Vagina (tissue), 2 donors: ENCODE measurements around the gene USP1. TPM values are rescaled to one million over a fixed set of nuclear protein-coding genes. Genes with fewer than 3 reads are reported as not detected.

Source experiments
- DNase-seq, 2 donors: peaks; one replicate each; pipeline ENCODE4 v3.0.0-alpha.2; 2017; ENCODE audit errors: extremely low spot score in 2 of 2
- H3K27ac ChIP-seq: fragments of 200-600 bp; sonication (generic); one replicate; pipeline ENCODE4 v1.5.1; 2019
- H3K27me3 ChIP-seq: fragments of 200-600 bp; sonication (generic); one replicate; pipeline ENCODE4 v1.5.1; 2019
- H3K36me3 ChIP-seq, 2 donors: fragments of 200-600 bp; sonication (generic); one replicate each; pipeline ENCODE4 v1.5.1; 2017 to 2019
- H3K4me1 ChIP-seq: fragments of 200-600 bp; sonication (generic); one replicate; pipeline ENCODE4 v1.5.1; 2019
- H3K4me3 ChIP-seq, 2 donors: fragments of 200-600 bp; sonication (generic); 1 replicate in 1 of 2; 2 replicates in 1 of 2; pipeline ENCODE4 v1.5.1; 2016 to 2019
- H3K9me3 ChIP-seq: fragments of 200-600 bp; sonication (generic); one replicate; pipeline ENCODE4 v1.5.1; 2019
- CTCF ChIP-seq, 3 experiments: fragments of 450-650 bp in 2 of 3; fragments of 200-600 bp in 1 of 3; sonication (generic) in 1 of 3; IDR thresholded peaks; one replicate each; pipeline ENCODE4 v1.5.1; 2017 to 2019; ENCODE audit warnings: antibody characterized with exemption in 3 of 3, mild to moderate bottlenecking in 2 of 3, moderate library complexity in 2 of 3
- POLR2A ChIP-seq, 2 donors: fragments of 450-650 bp; IDR thresholded peaks; one replicate each; pipeline ENCODE4 v1.6.1; 2017; ENCODE audit warnings: antibody characterized with exemption in 2 of 2, mild to moderate bottlenecking in 2 of 2, moderate library complexity in 2 of 2
- POLR2AphosphoS5 ChIP-seq, 2 donors: sonication (generic); formaldehyde crosslinking; IDR thresholded peaks; one replicate each; pipeline ENCODE4 v1.9.0; 2017; ENCODE audit warnings: antibody characterized with exemption in 2 of 2, mild to moderate bottlenecking in 2 of 2, low read depth in 1 of 2; ENCODE audit not compliant: insufficient read depth in 1 of 2
- intact Hi-C: fragments of 100-400 bp; cut with DNase I; formaldehyde crosslinking; loops from one replicate; pipeline ENCODE4 v1.15.1; 2023
- total RNA-seq: library from RNA; depleted of rRNA; stranded (reverse); fragments of >200 nt; gene quantifications from one replicate; pipeline ENCODE4 v1.2.3, GENCODE V29; 2016

The USP1 gene
- total RNA-seq, 1 donor from 2014 or later: 22.1 TPM

GRCh38 chr1:62452951-62453350 is 16.1 kb downstream of the USP1 start:
- no peaks in the 10 kb centered on the region for H3K4me1 ChIP-seq
- intact Hi-C loops: no loop called here
- H3K4me3 ChIP-seq: no peak overlapping the region
- H3K9me3 ChIP-seq: no peaks in the 10 kb centered on the region
- TF ChIP-seq CTCF (IDR thresholded peaks at IDR 0.05) (no peak), POLR2A (IDR thresholded peaks at IDR 0.05) (no peak), POLR2AphosphoS5 (IDR thresholded peaks at IDR 0.05; ENCODE audit: insufficient read depth in 1 of 2, low read depth in 1 of 2) (no peak)
- no peaks in the 10 kb centered on the region for H3K27me3 ChIP-seq
- peaks cover 2 to 67% of the 10 kb centered on the region in 2 donors for H3K36me3 ChIP-seq
- no peak overlapping the region for H3K27ac ChIP-seq
- no peak for DNase-seq

- DNase-seq: no peak
- Histone ChIP-seq H3K27ac (no peak overlapping the region), H3K9me3 (no peaks in the 10 kb centered on the region), H3K36me3 (peaks cover 0 to 30% of the 10 kb centered on the region in 2 donors), H3K27me3 (no peaks in the 10 kb centered on the region), H3K4me3 (no peak overlapping the region), H3K4me1 (no peaks in the 10 kb centered on the region)
- TF ChIP-seq CTCF (IDR thresholded peaks at IDR 0.05) (no peak), POLR2AphosphoS5 (IDR thresholded peaks at IDR 0.05; ENCODE audit: insufficient read depth in 1 of 2, low read depth in 1 of 2) (no peak), POLR2A (IDR thresholded peaks at IDR 0.05) (no peak)
- intact Hi-C loops: no loop called here
These were observed 21.1 kb downstream of the USP1 start for GRCh38 chr1:62457955-62458354.

- Histone ChIP-seq H3K4me3 (no peak overlapping the region), H3K27ac (no peak overlapping the region), H3K9me3 (no peaks in the 10 kb centered on the region), H3K27me3 (no peaks in the 10 kb centered on the region), H3K36me3 (peaks cover 0 to 19% of the 10 kb centered on the region in 2 donors), H3K4me1 (no peaks in the 10 kb centered on the region)
- intact Hi-C loops: no loop called here
- DNase-seq: no peak
- TF ChIP-seq CTCF (IDR thresholded peaks at IDR 0.05) (no peak), POLR2A (IDR thresholded peaks at IDR 0.05) (no peak), POLR2AphosphoS5 (IDR thresholded peaks at IDR 0.05; ENCODE audit: insufficient read depth in 1 of 2, low read depth in 1 of 2) (no peak)
These were observed 25.5 kb downstream of the USP1 start for GRCh38 chr1:62462370-62462769.

GRCh38 chr1:62467092-62467491 is 30.2 kb downstream of the USP1 start:
- Histone ChIP-seq H3K27me3 (no peaks in the 10 kb centered on the region), H3K9me3 (no peaks in the 10 kb centered on the region), H3K4me1 (no peaks in the 10 kb centered on the region), H3K4me3 (no peak overlapping the region), H3K36me3 (peaks cover 0 to 32% of the 10 kb centered on the region in 2 donors), H3K27ac (no peak overlapping the region)
- no peak for DNase-seq
- no peak for TF ChIP-seq POLR2A (IDR thresholded peaks at IDR 0.05)
- no peak for TF ChIP-seq POLR2AphosphoS5 (IDR thresholded peaks at IDR 0.05; ENCODE audit: insufficient read depth in 1 of 2, low read depth in 1 of 2)
- no peak for TF ChIP-seq CTCF (IDR thresholded peaks at IDR 0.05)
- intact Hi-C loops: no loop called here

- Histone ChIP-seq H3K9me3 (no peaks in the 10 kb centered on the region), H3K36me3 (no peaks in the 10 kb centered on the region), H3K27me3 (no peaks in the 10 kb centered on the region), H3K4me3 (no peak overlapping the region), H3K4me1 (no peaks in the 10 kb centered on the region), H3K27ac (no peak overlapping the region)
- TF ChIP-seq POLR2A (IDR thresholded peaks at IDR 0.05): no peak
- TF ChIP-seq POLR2AphosphoS5 (IDR thresholded peaks at IDR 0.05; ENCODE audit: insufficient read depth in 1 of 2, low read depth in 1 of 2): no peak
- TF ChIP-seq CTCF (IDR thresholded peaks at IDR 0.05): no peak
- intact Hi-C loops: no loop called here
- no peak for DNase-seq
These were observed 39.8 kb downstream of the USP1 start for GRCh38 chr1:62476525-62477219.
